Calu3 (cell line): ENCODE results near the gene CSNK2A2. TPM values are rescaled to one million over a fixed set of nuclear protein-coding genes. Genes with fewer than 3 reads are reported as not detected.

ENCODE experiments used
- BruUV-seq: library from RNA; stranded (reverse); fragments of 400-500 nt; replicated peaks from 2 replicates; lab custom pipeline; 2021; lab: Mats Ljungman, UMichigan
- CTCF ChIA-PET: fragments of 300-600 bp; sonication (Branson Sonifier 250); formaldehyde crosslinking; loops from one replicate; lab custom pipeline; 2022; ENCODE audit warnings: antibody characterized with exemption; lab: Charles Lee
- DNase-seq: peaks from one replicate; pipeline ENCODE4 v3.0.0; 2022
- H3K27ac Mint-ChIP-seq: one replicate; pipeline ENCODE4 v1.8.0; 2022; ENCODE audit warnings: mixed read lengths; ENCODE audit not compliant: unreplicated experiment
- H3K27me3 Mint-ChIP-seq: one replicate; pipeline ENCODE4 v1.8.0; 2022; ENCODE audit warnings: mixed read lengths; ENCODE audit not compliant: unreplicated experiment
- H3K36me3 Mint-ChIP-seq: one replicate; pipeline ENCODE4 v1.8.0; 2022; ENCODE audit warnings: mild to moderate bottlenecking, moderate library complexity, mixed read lengths; ENCODE audit not compliant: insufficient read depth, unreplicated experiment
- H3K4me1 Mint-ChIP-seq: one replicate; pipeline ENCODE4 v1.8.0; 2022; ENCODE audit warnings: mild to moderate bottlenecking, low read depth, mixed read lengths; ENCODE audit not compliant: unreplicated experiment
- H3K4me3 Mint-ChIP-seq: one replicate; pipeline ENCODE4 v1.8.0; 2022; ENCODE audit warnings: mild to moderate bottlenecking, low read depth, moderate library complexity, mixed read lengths; ENCODE audit not compliant: unreplicated experiment
- H3K9me3 Mint-ChIP-seq: one replicate; pipeline ENCODE4 v1.8.0; 2022; ENCODE audit warnings: low read depth, mixed read lengths; ENCODE audit not compliant: unreplicated experiment
- intact Hi-C: fragments of 100-400 bp; cut with micrococcal nuclease; formaldehyde crosslinking; loops from one replicate; pipeline ENCODE4 v1.10.0; 2022; ENCODE audit not compliant: unreplicated experiment
- total RNA-seq: library from RNA; stranded (reverse); gene quantifications from 2 replicates; pipeline ENCODE4 v1.2.3, GENCODE V29; 2022
- TF ChIP-seq, protein P1 (sequence below): fragments of 200-600 bp; IDR thresholded peaks from one replicate; pipeline ENCODE4 v1.8.0; 2022; ENCODE audit warnings: antibody characterized with exemption; ENCODE audit not compliant: unreplicated experiment

The CSNK2A2 gene
- total RNA-seq, 1 experiment from 2014 or later = 85.9 TPM

- Mint-ChIP-seq H3K9me3 (no peaks in the 10 kb centered on the region), H3K36me3 (peaks cover 45% of the 10 kb centered on the region), H3K27me3 (peaks cover 41% of the 10 kb centered on the region), H3K27ac (peak overlapping the region; percentile 57), H3K4me1 (peaks cover 21% of the 10 kb centered on the region), H3K4me3 (peak overlapping the region; percentile 93)
- TF ChIP-seq, protein P1, sequence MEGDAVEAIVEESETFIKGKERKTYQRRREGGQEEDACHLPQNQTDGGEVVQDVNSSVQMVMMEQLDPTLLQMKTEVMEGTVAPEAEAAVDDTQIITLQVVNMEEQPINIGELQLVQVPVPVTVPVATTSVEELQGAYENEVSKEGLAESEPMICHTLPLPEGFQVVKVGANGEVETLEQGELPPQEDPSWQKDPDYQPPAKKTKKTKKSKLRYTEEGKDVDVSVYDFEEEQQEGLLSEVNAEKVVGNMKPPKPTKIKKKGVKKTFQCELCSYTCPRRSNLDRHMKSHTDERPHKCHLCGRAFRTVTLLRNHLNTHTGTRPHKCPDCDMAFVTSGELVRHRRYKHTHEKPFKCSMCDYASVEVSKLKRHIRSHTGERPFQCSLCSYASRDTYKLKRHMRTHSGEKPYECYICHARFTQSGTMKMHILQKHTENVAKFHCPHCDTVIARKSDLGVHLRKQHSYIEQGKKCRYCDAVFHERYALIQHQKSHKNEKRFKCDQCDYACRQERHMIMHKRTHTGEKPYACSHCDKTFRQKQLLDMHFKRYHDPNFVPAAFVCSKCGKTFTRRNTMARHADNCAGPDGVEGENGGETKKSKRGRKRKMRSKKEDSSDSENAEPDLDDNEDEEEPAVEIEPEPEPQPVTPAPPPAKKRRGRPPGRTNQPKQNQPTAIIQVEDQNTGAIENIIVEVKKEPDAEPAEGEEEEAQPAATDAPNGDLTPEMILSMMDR = no peak
- BruUV-seq = no TSS peak
- CTCF ChIA-PET = interaction anchor here (1.6 kb wide), 1 partner anchor 290 kb away, joined by 4 read pairs; no protein-coding TSS in a partner anchor
- peak; percentile 17 for DNase-seq
- intact Hi-C loops = loop anchor here (10.0 kb wide), 1 partner anchor 107 kb away; no protein-coding TSS in a partner anchor
These were observed 443 bp downstream of the CSNK2A2 start for GRCh38 chr16:58197314-58198012.

DNA sequence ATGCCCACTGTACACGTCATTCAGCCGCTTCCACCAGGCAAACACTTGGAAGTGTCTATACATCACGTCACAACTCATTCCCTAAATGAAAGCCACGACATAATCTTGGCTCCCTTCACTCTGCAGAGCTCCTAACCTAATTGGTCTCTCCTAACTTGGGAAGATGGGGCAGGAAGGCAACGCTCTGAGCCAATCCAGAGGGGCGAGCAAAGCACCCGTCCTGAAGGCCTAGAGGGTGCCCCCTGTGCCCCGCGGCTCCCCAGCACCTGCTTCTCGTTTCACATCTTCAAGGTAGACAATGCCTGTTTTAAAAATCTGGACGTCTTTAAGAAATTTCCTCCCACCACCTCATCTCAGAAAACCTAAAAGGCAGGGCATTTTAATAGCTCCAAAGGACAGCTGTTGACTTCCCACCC is 1.0 kb downstream of the CSNK2A2 start:
- DNase-seq = no peak
- intact Hi-C loops = loop anchor here (10.0 kb wide), 1 partner anchor 108 kb away; no protein-coding TSS in a partner anchor
- peaks cover 50% of the 10 kb centered on the region for H3K36me3 Mint-ChIP-seq
- peak overlapping the region; percentile 93 for H3K4me3 Mint-ChIP-seq
- BruUV-seq = no TSS peak
- TF ChIP-seq, protein P1 = no peak
- H3K9me3 Mint-ChIP-seq = no peaks in the 10 kb centered on the region
- H3K27me3 Mint-ChIP-seq = peaks cover 37% of the 10 kb centered on the region
- CTCF ChIA-PET = interaction anchor here (1.6 kb wide), 1 partner anchor 291 kb away, joined by 4 read pairs; no protein-coding TSS in a partner anchor
- peaks cover 21% of the 10 kb centered on the region for H3K4me1 Mint-ChIP-seq
- peak overlapping the region; percentile 57 for H3K27ac Mint-ChIP-seq

GRCh38 chr16:58195771-58196170 is 2.1 kb downstream of the CSNK2A2 start:
- peak overlapping the region; percentile 93 for H3K4me3 Mint-ChIP-seq
- BruUV-seq = no TSS peak
- peaks cover 25% of the 10 kb centered on the region for H3K27me3 Mint-ChIP-seq
- H3K4me1 Mint-ChIP-seq = peaks cover 21% of the 10 kb centered on the region
- intact Hi-C loops = loop anchor here (10.0 kb wide), 1 partner anchor 109 kb away; no protein-coding TSS in a partner anchor
- no peak overlapping the region for H3K27ac Mint-ChIP-seq
- H3K9me3 Mint-ChIP-seq = no peaks in the 10 kb centered on the region
- H3K36me3 Mint-ChIP-seq = peaks cover 58% of the 10 kb centered on the region
- CTCF ChIA-PET = interaction anchor here (1.6 kb wide), 1 partner anchor 292 kb away, joined by 4 read pairs; no protein-coding TSS in a partner anchor
- TF ChIP-seq, protein P1 = no peak
- no peak for DNase-seq

- intact Hi-C loops = loop anchor here (10.0 kb wide), 1 partner anchor 109 kb away; no protein-coding TSS in a partner anchor
- Mint-ChIP-seq H3K36me3 (peaks cover 62% of the 10 kb centered on the region), H3K27ac (no peak overlapping the region), H3K4me1 (peaks cover 21% of the 10 kb centered on the region), H3K9me3 (no peaks in the 10 kb centered on the region), H3K4me3 (no peak overlapping the region), H3K27me3 (peaks cover 21% of the 10 kb centered on the region)
- no peak for DNase-seq
- TF ChIP-seq, protein P1 = no peak
- CTCF ChIA-PET = interaction anchor here (1.1 kb wide), 1 partner anchor 70 kb away, joined by 7 read pairs; no protein-coding TSS in a partner anchor
- BruUV-seq = no TSS peak
These were observed 2.6 kb downstream of the CSNK2A2 start for GRCh38 chr16:58195344-58195743.
